Right lobe of liver (tissue), 4 donors: Measurements from ENCODE around the gene CCDC201.

ENCODE experiments used
- CTCF ChIP-seq, 4 donors: fragments of 200-600 bp in 3 of 4; fragments of 450-650 bp in 1 of 4; IDR thresholded peaks; one replicate each; pipeline versions ENCODE4 v1.5.1 to v1.8.0; 2016 to 2022; ENCODE audit warnings: antibody characterized with exemption in 4 of 4, mild to moderate bottlenecking in 2 of 4
- POLR2A ChIP-seq: fragments of 450-650 bp; IDR thresholded peaks from one replicate; pipeline ENCODE4 v1.6.1; 2017; ENCODE audit warnings: antibody characterized with exemption, mild to moderate bottlenecking
- donor health status: DM: no; HTN: no; CAD: no.
- donor health status: DM: no; HTN: no; CAD: no.
- donor health status: DM: no; HTN: yes; CAD: no.

- TF ChIP-seq CTCF (IDR thresholded peaks at IDR 0.05) (no peak), POLR2A (no peak)
These were observed 3.6 kb upstream of the CCDC201 start for GRCh38 chr7:45876519-45876918.
